ENCODE results near the gene ABCG4.

DNA sequence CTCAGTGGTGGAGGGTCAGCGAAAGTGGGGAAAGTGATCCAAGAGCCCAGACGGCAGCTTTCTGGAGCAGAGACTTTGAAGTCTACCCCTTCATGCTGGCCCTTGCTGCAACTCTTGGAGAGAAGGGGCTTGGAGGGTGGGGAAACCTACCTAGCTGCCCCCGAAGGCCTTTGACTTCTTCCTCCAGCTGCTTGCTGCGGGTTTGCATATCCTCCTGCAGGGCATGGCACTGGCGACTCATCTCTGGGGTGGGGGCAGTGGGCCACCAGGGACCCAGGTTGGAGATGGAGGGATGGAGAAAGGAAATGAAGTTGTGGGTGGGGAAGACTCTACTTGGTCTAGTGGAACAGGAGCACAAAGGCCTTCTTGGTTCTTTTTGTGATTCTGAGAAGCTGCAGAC is 44.1 kb downstream of the ABCG4 start:
- TF ChIP-seq, protein P1, sequence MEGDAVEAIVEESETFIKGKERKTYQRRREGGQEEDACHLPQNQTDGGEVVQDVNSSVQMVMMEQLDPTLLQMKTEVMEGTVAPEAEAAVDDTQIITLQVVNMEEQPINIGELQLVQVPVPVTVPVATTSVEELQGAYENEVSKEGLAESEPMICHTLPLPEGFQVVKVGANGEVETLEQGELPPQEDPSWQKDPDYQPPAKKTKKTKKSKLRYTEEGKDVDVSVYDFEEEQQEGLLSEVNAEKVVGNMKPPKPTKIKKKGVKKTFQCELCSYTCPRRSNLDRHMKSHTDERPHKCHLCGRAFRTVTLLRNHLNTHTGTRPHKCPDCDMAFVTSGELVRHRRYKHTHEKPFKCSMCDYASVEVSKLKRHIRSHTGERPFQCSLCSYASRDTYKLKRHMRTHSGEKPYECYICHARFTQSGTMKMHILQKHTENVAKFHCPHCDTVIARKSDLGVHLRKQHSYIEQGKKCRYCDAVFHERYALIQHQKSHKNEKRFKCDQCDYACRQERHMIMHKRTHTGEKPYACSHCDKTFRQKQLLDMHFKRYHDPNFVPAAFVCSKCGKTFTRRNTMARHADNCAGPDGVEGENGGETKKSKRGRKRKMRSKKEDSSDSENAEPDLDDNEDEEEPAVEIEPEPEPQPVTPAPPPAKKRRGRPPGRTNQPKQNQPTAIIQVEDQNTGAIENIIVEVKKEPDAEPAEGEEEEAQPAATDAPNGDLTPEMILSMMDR (IDR thresholded peaks at IDR 0.05) = no peak
- no peak for TF ChIP-seq EP300 (IDR thresholded peaks at IDR 0.05)
